K562 (cell line): ENCODE results near the gene MBNL2. TPM values are rescaled to one million over a fixed set of nuclear protein-coding genes. Genes with fewer than 3 reads are reported as not detected.
A peak's percentile ranks its signal among the peaks of the same experiment; 100 is the strongest.

Experiments
- ATAC-seq: fragments of 200-7000 bp; cut with Tn5 transposase; 3 replicates; pipeline ENCODE4 v1.9.1; 2020; ENCODE audit warnings: moderate library complexity
- BruUV-seq: library from RNA; stranded (reverse); fragments of 400-500 nt; replicated peaks from 2 replicates; lab custom pipeline; 2021; lab: Mats Ljungman, UMichigan
- CTCF ChIA-PET: fragments of 300-600 bp; formaldehyde crosslinking; extraction: SDS; loops from one replicate; lab custom pipeline; 2021; ENCODE audit warnings: low intra/inter-chr PET ratio; lab: Yijun Ruan, JAX
- POLR2A ChIA-PET: fragments of 300-600, 350-650 bp; sonication (Branson Sonifier 250); formaldehyde crosslinking; extraction: SDS; loops from one replicate; lab custom pipeline; 2021; ENCODE audit warnings: antibody characterized with exemption, inconsistent platforms; lab: Yijun Ruan, JAX
- DNase-seq, 4 experiments: peaks; one replicate each; pipeline versions ENCODE4 v3.0.0 to v3.0.0-alpha.2; 2011 to 2018; ENCODE audit warnings: low spot score in 3 of 4, mixed read lengths in 3 of 4; ENCODE audit errors: extremely low read depth in 1 of 4
- FAIRE-seq: peaks from 2 replicates; lab custom pipeline; 2011; peaks lifted over from hg19 to GRCh38; lab: Jason Lieb, UNC
- H2AFZ ChIP-seq: 2 replicates; pipeline ENCODE4 v1.6.0; 2011; ENCODE audit warnings: low read depth, low read length, control low read depth, inconsistent platforms
- H3K27ac ChIP-seq: fragments of 200-600 bp; 3 replicates; pipeline ENCODE4 v1.8.0; 2011; ENCODE audit warnings: low read depth, mild to moderate bottlenecking, control low read depth, inconsistent platforms, low read length, moderate library complexity, mixed read lengths; ENCODE audit errors: extremely low read depth
- H3K27me3 ChIP-seq, 2 experiments: fragments of 300-600 bp in 1 of 2; 2 replicates in 1 of 2; 3 replicates in 1 of 2; pipeline versions ENCODE4 v1.6.0 to v1.8.0; 2011; ENCODE audit warnings: inconsistent platforms in 2 of 2, low read length in 2 of 2, mild to moderate bottlenecking in 1 of 2, mixed read lengths in 1 of 2, moderate library complexity in 1 of 2; ENCODE audit not compliant: control insufficient read depth in 2 of 2, insufficient read depth in 2 of 2
- H3K36me3 ChIP-seq: fragments of 300-600 bp; 3 replicates; pipeline ENCODE4 v1.8.0; 2011; ENCODE audit warnings: mild to moderate bottlenecking, low read length, inconsistent platforms; ENCODE audit not compliant: control insufficient read depth, insufficient read depth
- H3K4me1 ChIP-seq, 2 experiments: fragments of 200-600 bp in 1 of 2; replicated peaks in 1 of 2; 2 replicates in 1 of 2; 3 replicates in 1 of 2; pipeline versions ENCODE4 v1.5.1 to v1.8.0; 2011; ENCODE audit warnings: inconsistent platforms in 2 of 2, low read length in 2 of 2, mild to moderate bottlenecking in 1 of 2, mixed read lengths in 1 of 2, moderate library complexity in 1 of 2; ENCODE audit not compliant: control insufficient read depth in 2 of 2, insufficient read depth in 2 of 2
- H3K4me2 ChIP-seq: 2 replicates; pipeline ENCODE4 v1.6.1; 2011; ENCODE audit warnings: low read length, control low read depth, inconsistent platforms, mixed read lengths; ENCODE audit not compliant: insufficient read depth
- H3K4me3 ChIP-seq: fragments of 200-600 bp; sonication (generic), shearing (Covaris generic); 2 replicates; pipeline ENCODE4 v1.5.1; 2016; ENCODE audit warnings: control low read depth, inconsistent platforms
- H3K79me2 ChIP-seq: fragments of 200-600 bp; 3 replicates; pipeline ENCODE4 v1.8.0; 2011; ENCODE audit warnings: low read length, inconsistent platforms; ENCODE audit not compliant: control insufficient read depth, insufficient read depth
- H3K9ac ChIP-seq, 2 experiments: 2 replicates each; pipeline versions ENCODE4 v1.6.0 to v1.6.1; 2011; ENCODE audit warnings: low read depth in 2 of 2, low read length in 2 of 2, control low read depth in 1 of 2, inconsistent platforms in 1 of 2, mild to moderate bottlenecking in 1 of 2, mixed read lengths in 1 of 2; ENCODE audit not compliant: insufficient read depth in 1 of 2
- H3K9me1 ChIP-seq: one replicate; pipeline ENCODE4 v1.6.0; 2011; ENCODE audit warnings: inconsistent platforms, mild to moderate bottlenecking, low read length, moderate library complexity; ENCODE audit not compliant: control insufficient read depth, insufficient read depth
- H3K9me3 ChIP-seq: replicated peaks from 2 replicates; pipeline ENCODE4 v1.5.1; 2011; ENCODE audit warnings: low read depth, low read length, inconsistent platforms; ENCODE audit not compliant: control insufficient read depth, insufficient read depth
- H4K20me1 ChIP-seq: replicated peaks from 2 replicates; pipeline ENCODE4 v1.6.1; 2011; ENCODE audit warnings: low read length, inconsistent platforms, mixed read lengths; ENCODE audit not compliant: control insufficient read depth, insufficient read depth
- BDP1 ChIP-seq: IDR thresholded peaks from 3 replicates; pipeline ENCODE4 v1.6.1; 2011; ENCODE audit not compliant: insufficient read length, insufficient read depth
- CBX3 ChIP-seq, 2 experiments: IDR thresholded peaks; 1 replicate in 1 of 2; 2 replicates in 1 of 2; pipeline ENCODE4 v1.6.1; 2012; ENCODE audit warnings: inconsistent platforms in 2 of 2, low read length in 2 of 2, borderline replicate concordance in 1 of 2, control low read depth in 1 of 2
- DIDO1 ChIP-seq: fragments of 450-650 bp; IDR thresholded peaks from 2 replicates; pipeline ENCODE4 v1.6.1; 2016; ENCODE audit warnings: low read depth, missing biosample characterization, missing genetic modification characterization
- E2F3 ChIP-seq: fragments of 250-450 bp; sonication (Bioruptor Pico); IDR thresholded peaks from 2 replicates; pipeline ENCODE4 v1.4.0; 2020; ENCODE audit warnings: mild to moderate bottlenecking
- EZH2 ChIP-seq: IDR thresholded peaks from 2 replicates; pipeline ENCODE4 v1.6.1; 2012; ENCODE audit warnings: low read depth, mild to moderate bottlenecking, inconsistent platforms, low read length, borderline replicate concordance
- FOS ChIP-seq: IDR thresholded peaks from 3 replicates; pipeline ENCODE4 v1.6.1; 2011; ENCODE audit not compliant: insufficient read length; ENCODE audit errors: extremely low read depth
- ILK ChIP-seq: fragments of 450-650 bp; IDR thresholded peaks from 2 replicates; pipeline ENCODE4 v1.6.1; 2016; ENCODE audit warnings: missing genetic modification characterization, low read depth, mild to moderate bottlenecking, missing compliant biosample characterization, moderate library complexity, borderline replicate concordance
- LEF1 ChIP-seq: fragments of 450-650 bp; IDR thresholded peaks from 2 replicates; pipeline ENCODE4 v1.6.1; 2016; ENCODE audit warnings: mild to moderate bottlenecking
- SNRNP70 ChIP-seq: fragments of 200-400 bp; formaldehyde crosslinking; optimal IDR thresholded peaks from 2 replicates; pipeline ENCODE3; 2017; ENCODE audit warnings: low read depth, low read length
- SP1 ChIP-seq: sonication (generic); formaldehyde crosslinking; IDR thresholded peaks from 2 replicates; pipeline ENCODE4 v1.8.1; 2022; ENCODE audit warnings: mild to moderate bottlenecking, missing genetic modification reagents
- SPI1 ChIP-seq: IDR thresholded peaks from 2 replicates; pipeline ENCODE4 v1.6.1; 2011; ENCODE audit warnings: low read depth, low read length, control low read depth, borderline replicate concordance
- STAT5A ChIP-seq: IDR thresholded peaks from 2 replicates; pipeline ENCODE4 v1.6.1; 2012; ENCODE audit warnings: low read length, inconsistent platforms, borderline replicate concordance
- TCF7 ChIP-seq: sonication (generic); IDR thresholded peaks from 2 replicates; pipeline ENCODE4 v1.6.1; 2016; ENCODE audit warnings: antibody characterized with exemption, borderline replicate concordance
- ZNF232 ChIP-seq: sonication (generic); formaldehyde crosslinking; IDR thresholded peaks from 2 replicates; pipeline ENCODE4 v1.8.0; 2022; ENCODE audit warnings: mild to moderate bottlenecking, missing genetic modification reagents
- WGBS: fragments of 100-300 bp; shearing (Covaris generic); methylation state at CpG from one replicate; pipeline ENCODE4 v1.1.6; 2016; ENCODE audit warnings: low coverage, mixed read lengths; ENCODE audit not compliant: insufficient coverage; ENCODE audit errors: missing lambda C conversion rate; 5-methylcytosine and 5-hydroxymethylcytosine counted together
- in situ Hi-C: fragments of 300-500 bp; cut with MboI; formaldehyde crosslinking; loops from 4 replicates; pipeline ENCODE4 v1.15.0; 2018; ENCODE audit warnings: inconsistent platforms, mixed read lengths
- intact Hi-C: fragments of 100-400 bp; cut with micrococcal nuclease; formaldehyde crosslinking; loops from 2 replicates; pipeline ENCODE4 v1.14.2; 2022
- polyA plus RNA-seq, 8 experiments: library from polyadenylated mRNA; depleted of rRNA in 4 of 8; stranded (reverse) in 5 of 8; unstranded in 3 of 8; fragments of >200 nt; fragmentation: Nextera tagmentation in 2 of 8; fragmentation: Illumina TruSeq in 1 of 8; extraction: Ambion mirVana in 2 of 8; extraction: Trizol in 1 of 8; gene quantifications; 2 replicates each; pipeline versions ENCODE4 v1.2.1 to v1.2.3, GENCODE V29; 2011 to 2014; ENCODE audit warnings: inconsistent platforms in 1 of 8, missing spikeins in 1 of 8
- total RNA-seq, 7 experiments: library from RNA; depleted of rRNA in 6 of 7; stranded (reverse); fragments of >200 nt in 6 of 7; fragmentation: Illumina TruSeq in 2 of 7; extraction: Trizol in 2 of 7; gene quantifications; 2 replicates each; pipeline versions ENCODE4 v1.2.1 to v1.2.3, GENCODE V29; 2011 to 2021; ENCODE audit warnings: low replicate concordance in 1 of 7
- TF ChIP-seq, protein P1 (sequence below): fragments of 450-650 bp; IDR thresholded peaks from 2 replicates; pipeline ENCODE4 v1.6.1; 2016; ENCODE audit warnings: antibody characterized with exemption
- TF ChIP-seq, protein P2 (sequence below): fragments of 250-450 bp; sonication (Bioruptor Pico); IDR thresholded peaks from 2 replicates; pipeline ENCODE4 v1.5.0; 2022; ENCODE audit warnings: mild to moderate bottlenecking

MBNL2 gene
- total and polyA plus RNA-seq, 9 of the 15 experiments (the other 6 are each of a cell fraction or from before 2014, with no cell fraction given): 7.0 to 24.8 (median 13.8) TPM

DNA sequence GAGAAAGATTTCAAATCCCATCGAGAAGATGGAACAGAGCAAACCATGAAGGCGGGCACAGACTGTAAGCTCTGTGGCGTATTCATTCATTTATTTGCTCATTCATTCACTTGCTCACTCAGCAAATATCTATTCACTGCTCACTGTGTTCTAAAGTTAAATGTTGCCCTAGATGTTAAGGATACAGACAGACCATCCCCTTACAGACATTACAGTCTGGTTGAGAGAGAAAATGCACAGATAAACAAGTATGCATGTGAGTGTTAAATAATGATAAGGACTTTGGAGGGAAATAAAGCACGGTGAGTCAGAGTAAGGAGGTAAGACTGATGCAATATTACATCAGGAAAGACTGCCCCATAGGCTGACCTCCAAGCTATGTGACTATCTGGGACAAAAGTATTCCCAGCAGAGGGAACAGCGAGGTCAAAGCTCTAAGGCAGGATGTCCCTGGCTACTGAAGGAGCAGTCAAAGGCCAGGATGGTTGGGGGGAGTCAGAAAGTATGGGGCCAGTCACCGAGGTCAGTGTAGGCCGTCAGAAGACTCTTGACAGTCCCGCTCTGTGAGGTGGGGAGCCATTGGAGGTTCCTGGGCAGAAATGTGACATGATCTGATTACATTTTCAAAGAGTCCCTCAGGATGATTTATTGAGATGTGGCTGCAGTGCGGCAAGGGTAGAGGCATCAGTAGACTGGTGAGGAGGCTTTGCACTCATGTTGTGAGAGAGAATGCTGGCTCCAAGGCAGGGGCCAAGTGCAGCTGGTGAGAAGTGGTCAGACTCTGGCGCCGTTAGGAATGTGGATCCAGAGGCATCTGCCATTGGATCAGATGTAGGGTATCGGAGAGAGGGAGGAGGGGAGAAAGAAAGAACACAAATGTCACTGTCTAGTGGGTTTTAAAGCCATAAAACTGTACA is 37.9 kb downstream of the MBNL2 start:
- DNase-seq (peak; percentile 76 to 84 (median 78)), ATAC-seq (peak; percentile 80), FAIRE-seq (peak; percentile 91)
- Histone ChIP-seq H4K20me1 (no peaks in the 10 kb centered on the region), H3K4me1 (peaks cover 30 to 68% of the 10 kb centered on the region in 2 experiments), H3K79me2 (peaks cover 88% of the 10 kb centered on the region), H3K9ac (peak overlapping the region; percentile 86 to 93; a peak in 3 of 4 replicates), H3K4me3 (peak overlapping the region; percentile 2; the same call in 1 of the 2 replicates), H3K27ac (peak overlapping the region; percentile 100), H3K27me3 (no peaks in the 10 kb centered on the region), H3K4me2 (peak overlapping the region; percentile 74), H3K36me3 (peaks cover 13% of the 10 kb centered on the region; the same call in 1 of the 3 replicates), H3K9me1 (no peaks in the 10 kb centered on the region), H2AFZ (peak overlapping the region; percentile 75), H3K9me3 (no peaks in the 10 kb centered on the region)
- ChIA-PET CTCF (no interaction called here), POLR2A (interaction anchor here (0.9 to 2.6 kb wide), 9 partner anchors 9 to 152 kb away, joined by 3 to 15 read pairs (median 4); no protein-coding TSS in a partner anchor)
- intact Hi-C loops (loop anchor here (1.0 to 5.0 kb wide), 4 partner anchors 35 to 173 kb away; no protein-coding TSS in a partner anchor), in situ Hi-C loops (no loop called here)
- no TSS peak for BruUV-seq
- 3% methylated on average over 9 of the region's 12 CpGs for WGBS
- TF ChIP-seq SP1 (CRISPR knock-in tag): 0 out of 2 replicates have a peak, but pooled peaks have one; percentile 52
- no peak for TF ChIP-seq SPI1
- peak in 1 of 2 experiments; percentile 79; a peak in 2 of 3 replicates for TF ChIP-seq CBX3 (IDR thresholded peaks at IDR 0.05; ENCODE audit: borderline replicate concordance in 1 of 2, low read length in 2 of 2)
- no peak for TF ChIP-seq BDP1
- TF ChIP-seq LEF1: peak; percentile 97
- peak; percentile 45; the same call in 1 of the 2 replicates for TF ChIP-seq DIDO1 (tag)
- peak; percentile 88; the same call in 1 of the 2 replicates for TF ChIP-seq STAT5A
- no peak for TF ChIP-seq ILK (tag)
- no peak for TF ChIP-seq EZH2
- peak; percentile 53 for TF ChIP-seq FOS
- 0 out of 2 replicates have a peak, but pooled peaks have one; percentile 32 for TF ChIP-seq E2F3
- TF ChIP-seq SNRNP70: no peak
- TF ChIP-seq, protein P1, sequence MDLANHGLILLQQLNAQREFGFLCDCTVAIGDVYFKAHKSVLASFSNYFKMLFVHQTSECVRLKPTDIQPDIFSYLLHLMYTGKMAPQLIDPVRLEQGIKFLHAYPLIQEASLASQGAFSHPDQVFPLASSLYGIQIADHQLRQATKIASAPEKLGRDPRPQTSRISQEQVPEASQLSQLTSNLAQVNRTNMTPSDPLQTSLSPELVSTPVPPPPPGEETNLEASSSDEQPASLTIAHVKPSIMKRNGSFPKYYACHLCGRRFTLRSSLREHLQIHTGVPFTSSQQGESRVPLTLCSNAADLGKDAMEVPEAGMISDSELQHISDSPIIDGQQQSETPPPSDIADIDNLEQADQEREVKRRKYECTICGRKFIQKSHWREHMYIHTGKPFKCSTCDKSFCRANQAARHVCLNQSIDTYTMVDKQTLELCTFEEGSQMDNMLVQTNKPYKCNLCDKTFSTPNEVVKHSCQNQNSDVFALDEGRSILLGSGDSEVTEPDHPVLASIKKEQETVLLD: peak; percentile 74; the same call in 1 of the 2 replicates
- TF ChIP-seq TCF7: peak; percentile 98
- TF ChIP-seq ZNF232 (CRISPR knock-in tag): no peak
- TF ChIP-seq, protein P2, sequence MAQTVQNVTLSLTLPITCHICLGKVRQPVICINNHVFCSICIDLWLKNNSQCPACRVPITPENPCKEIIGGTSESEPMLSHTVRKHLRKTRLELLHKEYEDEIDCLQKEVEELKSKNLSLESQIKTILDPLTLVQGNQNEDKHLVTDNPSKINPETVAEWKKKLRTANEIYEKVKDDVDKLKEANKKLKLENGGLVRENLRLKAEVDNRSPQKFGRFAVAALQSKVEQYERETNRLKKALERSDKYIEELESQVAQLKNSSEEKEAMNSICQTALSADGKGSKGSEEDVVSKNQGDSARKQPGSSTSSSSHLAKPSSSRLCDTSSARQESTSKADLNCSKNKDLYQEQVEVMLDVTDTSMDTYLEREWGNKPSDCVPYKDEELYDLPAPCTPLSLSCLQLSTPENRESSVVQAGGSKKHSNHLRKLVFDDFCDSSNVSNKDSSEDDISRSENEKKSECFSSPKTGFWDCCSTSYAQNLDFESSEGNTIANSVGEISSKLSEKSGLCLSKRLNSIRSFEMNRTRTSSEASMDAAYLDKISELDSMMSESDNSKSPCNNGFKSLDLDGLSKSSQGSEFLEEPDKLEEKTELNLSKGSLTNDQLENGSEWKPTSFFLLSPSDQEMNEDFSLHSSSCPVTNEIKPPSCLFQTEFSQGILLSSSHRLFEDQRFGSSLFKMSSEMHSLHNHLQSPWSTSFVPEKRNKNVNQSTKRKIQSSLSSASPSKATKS (CRISPR knock-in tag): no peak
